ENCODE data around the gene EXOC5. TPM values are rescaled to one million over a fixed set of nuclear protein-coding genes. Genes with fewer than 3 reads are reported as not detected.

EXOC5 gene
- total and polyA plus RNA-seq, 7 donors, result 15.1 to 59.7 (median 47.2) TPM

DNA sequence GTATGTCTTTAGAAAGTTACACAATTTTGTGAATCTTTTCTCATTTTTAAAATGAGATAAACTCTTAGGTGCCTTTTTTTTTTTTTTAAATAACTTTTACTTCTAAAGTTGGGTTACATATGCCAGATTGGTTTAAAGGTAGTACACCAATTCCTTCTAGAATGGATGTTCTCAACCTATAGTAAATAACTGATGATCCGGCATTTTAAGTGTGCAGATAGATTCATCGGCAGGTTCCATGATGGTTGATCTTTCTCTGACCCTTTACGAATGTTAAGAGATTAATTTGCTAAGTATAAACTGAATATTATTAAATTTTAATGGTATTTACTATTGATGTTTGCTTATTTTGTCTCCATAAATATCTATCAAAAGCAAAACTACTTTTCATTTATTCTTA, 8.4 kb upstream of the EXOC5 start:
- DNase-seq (no peak), ATAC-seq (no peak)
- Histone ChIP-seq H3K4me1 (no peaks in the 10 kb centered on the region), H3K27me3 (ENCODE audit: insufficient read depth in 3 of 3, low read length in 2 of 3) (no peaks in the 10 kb centered on the region), H3K4me3 (no peak overlapping the region), H3K36me3 (ENCODE audit: insufficient read depth in 1 of 2, low read depth in 1 of 2) (peaks cover 4 to 63% of the 10 kb centered on the region in 2 donors), H3K9me3 (no peaks in the 10 kb centered on the region), H3K27ac (no peak overlapping the region)
- TF ChIP-seq, protein P1, sequence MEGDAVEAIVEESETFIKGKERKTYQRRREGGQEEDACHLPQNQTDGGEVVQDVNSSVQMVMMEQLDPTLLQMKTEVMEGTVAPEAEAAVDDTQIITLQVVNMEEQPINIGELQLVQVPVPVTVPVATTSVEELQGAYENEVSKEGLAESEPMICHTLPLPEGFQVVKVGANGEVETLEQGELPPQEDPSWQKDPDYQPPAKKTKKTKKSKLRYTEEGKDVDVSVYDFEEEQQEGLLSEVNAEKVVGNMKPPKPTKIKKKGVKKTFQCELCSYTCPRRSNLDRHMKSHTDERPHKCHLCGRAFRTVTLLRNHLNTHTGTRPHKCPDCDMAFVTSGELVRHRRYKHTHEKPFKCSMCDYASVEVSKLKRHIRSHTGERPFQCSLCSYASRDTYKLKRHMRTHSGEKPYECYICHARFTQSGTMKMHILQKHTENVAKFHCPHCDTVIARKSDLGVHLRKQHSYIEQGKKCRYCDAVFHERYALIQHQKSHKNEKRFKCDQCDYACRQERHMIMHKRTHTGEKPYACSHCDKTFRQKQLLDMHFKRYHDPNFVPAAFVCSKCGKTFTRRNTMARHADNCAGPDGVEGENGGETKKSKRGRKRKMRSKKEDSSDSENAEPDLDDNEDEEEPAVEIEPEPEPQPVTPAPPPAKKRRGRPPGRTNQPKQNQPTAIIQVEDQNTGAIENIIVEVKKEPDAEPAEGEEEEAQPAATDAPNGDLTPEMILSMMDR (IDR thresholded peaks at IDR 0.05), result no peak
- intact Hi-C loops (cut with DNase I), result no loop called here
- WGBS, 3 donors, result 99 to 100% (median 99%) methylated on average over 3 of the region's 3 CpGs

- no peaks in the 10 kb centered on the region for H3K27me3 ChIP-seq (ENCODE audit: insufficient read depth in 3 of 3, low read length in 2 of 3)
- peaks cover 4 to 45% of the 10 kb centered on the region in 2 donors for H3K36me3 ChIP-seq (ENCODE audit: insufficient read depth in 1 of 2, low read depth in 1 of 2)
- 89 to 98% (median 92%) methylated on average over 2 of the region's 2 CpGs for WGBS, 3 donors
- intact Hi-C loops (cut with DNase I), result no loop called here
- no peak overlapping the region for H3K4me3 ChIP-seq
- H3K4me1 ChIP-seq, result peaks cover 17% of the 10 kb centered on the region
- TF ChIP-seq, protein P1 (IDR thresholded peaks at IDR 0.05), result no peak
- no peaks in the 10 kb centered on the region for H3K9me3 ChIP-seq
- ATAC-seq (no peak), DNase-seq (no peak)
- no peak overlapping the region for H3K27ac ChIP-seq
Observed at GRCh38 chr14:57275023-57275664, 6.4 kb upstream of the EXOC5 start.

GRCh38 chr14:57274551-57274950, 5.8 kb upstream of the EXOC5 start:
- H3K4me1 ChIP-seq, result peaks cover 19% of the 10 kb centered on the region
- WGBS, 3 donors, result 87 to 93% (median 89%) methylated on average over 2 of the region's 2 CpGs
- peaks cover 4 to 42% of the 10 kb centered on the region in 2 donors for H3K36me3 ChIP-seq (ENCODE audit: insufficient read depth in 1 of 2, low read depth in 1 of 2)
- no peak for ATAC-seq
- no peaks in the 10 kb centered on the region for H3K27me3 ChIP-seq (ENCODE audit: insufficient read depth in 3 of 3, low read length in 2 of 3)
- TF ChIP-seq, protein P1 (IDR thresholded peaks at IDR 0.05), result no peak
- no peak for DNase-seq
- H3K9me3 ChIP-seq, result no peaks in the 10 kb centered on the region
- intact Hi-C loops (cut with DNase I), result no loop called here
- no peak overlapping the region for H3K27ac ChIP-seq
- H3K4me3 ChIP-seq, result no peak overlapping the region

GRCh38 chr14:57273236-57273635, 4.5 kb upstream of the EXOC5 start:
- ATAC-seq, result no peak
- TF ChIP-seq, protein P1 (IDR thresholded peaks at IDR 0.05), result no peak
- Histone ChIP-seq H3K4me3 (no peak overlapping the region), H3K27ac (no peak overlapping the region), H3K9me3 (no peaks in the 10 kb centered on the region), H3K4me1 (peaks cover 19% of the 10 kb centered on the region), H3K36me3 (ENCODE audit: insufficient read depth in 1 of 2, low read depth in 1 of 2) (peaks cover 4 to 35% of the 10 kb centered on the region in 2 donors), H3K27me3 (ENCODE audit: insufficient read depth in 3 of 3, low read length in 2 of 3) (no peaks in the 10 kb centered on the region)
- WGBS, 3 donors, result 92 to 96% (median 96%) methylated on average over 1 of the region's 1 CpG
- intact Hi-C loops (cut with DNase I), result no loop called here
- no peak for DNase-seq

GRCh38 chr14:57266065-57266464, 2.6 kb downstream of the EXOC5 start:
- Histone ChIP-seq H3K9me3 (no peaks in the 10 kb centered on the region), H3K4me3 (no peak overlapping the region), H3K4me1 (peaks cover 36% of the 10 kb centered on the region), H3K36me3 (ENCODE audit: insufficient read depth in 1 of 2, low read depth in 1 of 2) (no peaks in the 10 kb centered on the region), H3K27me3 (ENCODE audit: insufficient read depth in 3 of 3, low read length in 2 of 3) (no peaks in the 10 kb centered on the region), H3K27ac (peak overlapping the region; percentile 11)
- intact Hi-C loops (cut with DNase I), result loop anchor here in 1 of 2 donors (10.0 kb wide), 1 partner anchor 129 kb away; the partner anchor contains the start of gene NAA30
- WGBS, 3 donors, result 17 to 36% (median 24%) methylated on average over 2 of the region's 2 CpGs
- TF ChIP-seq, protein P1 (IDR thresholded peaks at IDR 0.05), result no peak
- DNase-seq, result no peak
- ATAC-seq, result no peak

Measured in psoas muscle (tissue), 8 donors.